ENCODE data around the gene AAGAB.

The AAGAB gene

GRCh38 chr15:67176195-67176971 lies 78.1 kb downstream of the AAGAB start:
- Histone ChIP-seq H3K27me3 (no peaks in the 10 kb centered on the region), H3K27ac (peak overlapping the region; percentile 76), H3K4me1 (ENCODE audit: control insufficient read depth in 1 of 2, insufficient read depth in 1 of 2, low read depth in 1 of 2, low read length in 1 of 2) (peaks cover 33 to 34% of the 10 kb centered on the region in 2 experiments), H3K4me3 (ENCODE audit: low read depth in 1 of 2, low read length in 1 of 2) (no peak overlapping the region), H3K9me3 (no peaks in the 10 kb centered on the region), H3K36me3 (peaks cover 4% of the 10 kb centered on the region)
- no peak for TF ChIP-seq CTCF (IDR thresholded peaks at IDR 0.05)

- no peak for TF ChIP-seq CTCF (IDR thresholded peaks at IDR 0.05)
- H3K4me3 ChIP-seq (ENCODE audit: low read depth in 1 of 2, low read length in 1 of 2) = peak overlapping the region in 1 of 2 experiments; percentile 8
- peaks cover 33 to 34% of the 10 kb centered on the region in 2 experiments for H3K4me1 ChIP-seq (ENCODE audit: control insufficient read depth in 1 of 2, insufficient read depth in 1 of 2, low read depth in 1 of 2, low read length in 1 of 2)
- H3K9me3 ChIP-seq = no peaks in the 10 kb centered on the region
- no peaks in the 10 kb centered on the region for H3K27me3 ChIP-seq
- peaks cover 4% of the 10 kb centered on the region for H3K36me3 ChIP-seq
- H3K27ac ChIP-seq = peak overlapping the region; percentile 76
These were observed 78.8 kb downstream of the AAGAB start for GRCh38 chr15:67175643-67176071.

- H3K4me3 ChIP-seq (ENCODE audit: low read depth in 1 of 2, low read length in 1 of 2) = no peak overlapping the region
- H3K36me3 ChIP-seq = peaks cover 4% of the 10 kb centered on the region
- H3K27me3 ChIP-seq = no peaks in the 10 kb centered on the region
- peaks cover 33 to 34% of the 10 kb centered on the region in 2 experiments for H3K4me1 ChIP-seq (ENCODE audit: control insufficient read depth in 1 of 2, insufficient read depth in 1 of 2, low read depth in 1 of 2, low read length in 1 of 2)
- no peaks in the 10 kb centered on the region for H3K9me3 ChIP-seq
- peak overlapping the region; percentile 76 for H3K27ac ChIP-seq
- no peak for TF ChIP-seq CTCF (IDR thresholded peaks at IDR 0.05)
These were observed 79.4 kb downstream of the AAGAB start for GRCh38 chr15:67174864-67175573.

- H3K4me3 ChIP-seq (ENCODE audit: low read depth in 1 of 2, low read length in 1 of 2) = no peak overlapping the region
- no peak overlapping the region for H3K27ac ChIP-seq
- no peaks in the 10 kb centered on the region for H3K27me3 ChIP-seq
- H3K36me3 ChIP-seq = peaks cover 4% of the 10 kb centered on the region
- TF ChIP-seq CTCF (IDR thresholded peaks at IDR 0.05) = no peak
- H3K4me1 ChIP-seq (ENCODE audit: control insufficient read depth in 1 of 2, insufficient read depth in 1 of 2, low read depth in 1 of 2, low read length in 1 of 2) = peaks cover 33 to 34% of the 10 kb centered on the region in 2 experiments
- no peaks in the 10 kb centered on the region for H3K9me3 ChIP-seq
These were observed 80.0 kb downstream of the AAGAB start for GRCh38 chr15:67174446-67174845.

- no peaks in the 10 kb centered on the region for H3K27me3 ChIP-seq
- H3K9me3 ChIP-seq = no peaks in the 10 kb centered on the region
- no peak overlapping the region for H3K27ac ChIP-seq
- H3K36me3 ChIP-seq = peaks cover 4% of the 10 kb centered on the region
- H3K4me3 ChIP-seq (ENCODE audit: low read depth in 1 of 2, low read length in 1 of 2) = no peak overlapping the region
- H3K4me1 ChIP-seq (ENCODE audit: control insufficient read depth in 1 of 2, insufficient read depth in 1 of 2, low read depth in 1 of 2, low read length in 1 of 2) = peaks cover 33 to 34% of the 10 kb centered on the region in 2 experiments
- TF ChIP-seq CTCF (IDR thresholded peaks at IDR 0.05) = no peak
These were observed 80.7 kb downstream of the AAGAB start for GRCh38 chr15:67173786-67174185.
